HepG2 (cell line): Measurements from ENCODE around the gene ACSM2A. TPM values are rescaled to one million over a fixed set of nuclear protein-coding genes. Genes with fewer than 3 reads are reported as not detected.
"Not testable (repeated sequence)": the region's sequence is repeated elsewhere in the genome, so short reads cannot be mapped to it uniquely, and the experiment has no call there.

ENCODE experiments used
- ATAC-seq: fragments of 200-7000 bp; cut with Tn5 transposase; 3 replicates; pipeline ENCODE4 v1.9.1; 2020; ENCODE audit warnings: mild to moderate bottlenecking, moderate library complexity
- BruUV-seq: library from RNA; stranded (reverse); fragments of 400-500 nt; replicated peaks from 2 replicates; lab custom pipeline; 2021; lab: Mats Ljungman, UMichigan
- CTCF ChIA-PET: fragments of 300-600 bp; formaldehyde crosslinking; extraction: SDS; loops from one replicate; lab custom pipeline; 2021; ENCODE audit warnings: low total read pairs, inconsistent platforms, low intra/inter-chr PET ratio; lab: Yijun Ruan, JAX
- POLR2A ChIA-PET: fragments of 350-600 bp; sonication (Branson Sonifier 250); formaldehyde crosslinking; loops from one replicate; lab custom pipeline; 2020; ENCODE audit warnings: antibody characterized with exemption, inconsistent platforms; lab: Yijun Ruan, JAX
- DNase-seq: peaks from one replicate; pipeline ENCODE4 v3.0.0-alpha.2; 2015; ENCODE audit warnings: low spot score
- FAIRE-seq: peaks from 3 replicates; lab custom pipeline; 2011; peaks lifted over from hg19 to GRCh38; lab: Jason Lieb, UNC
- H2AFZ ChIP-seq: one replicate; pipeline ENCODE4 v1.6.1; 2011; ENCODE audit warnings: low read length, inconsistent platforms
- H3K27ac ChIP-seq: fragments of 300-600 bp; 3 replicates; pipeline ENCODE4 v1.8.0; 2011; ENCODE audit warnings: mixed run types, mild to moderate bottlenecking, mixed read lengths, low read length, inconsistent platforms; ENCODE audit not compliant: insufficient read depth; ENCODE audit errors: extremely low read length
- H3K27me3 ChIP-seq, 2 experiments: fragments of 200-600 bp in 1 of 2; 2 replicates in 1 of 2; 3 replicates in 1 of 2; pipeline versions ENCODE4 v1.6.0 to v1.8.0; 2011; ENCODE audit warnings: low read length in 2 of 2, mild to moderate bottlenecking in 2 of 2, moderate library complexity in 2 of 2, inconsistent platforms in 1 of 2; ENCODE audit not compliant: insufficient read depth in 2 of 2, control insufficient read depth in 1 of 2
- H3K36me3 ChIP-seq, 2 experiments: fragments of 200-600 bp in 1 of 2; replicated peaks in 1 of 2; 2 replicates in 1 of 2; 3 replicates in 1 of 2; pipeline versions ENCODE4 v1.5.1 to v1.8.0; 2011; ENCODE audit warnings: low read length in 2 of 2, inconsistent platforms in 1 of 2; ENCODE audit not compliant: insufficient read depth in 2 of 2, control insufficient read depth in 1 of 2
- H3K4me1 ChIP-seq: 2 replicates; pipeline ENCODE4 v1.5.1; 2012; ENCODE audit warnings: low read length, inconsistent platforms; ENCODE audit not compliant: insufficient read depth
- H3K4me2 ChIP-seq: 2 replicates; pipeline ENCODE4 v1.6.0; 2011; ENCODE audit warnings: low read depth, low read length, inconsistent platforms
- H3K4me3 ChIP-seq, 3 experiments: fragments of 200-600 bp in 1 of 3; sonication (generic), shearing (Covaris generic) in 1 of 3; replicated peaks in 1 of 3; 2 replicates each; pipeline ENCODE4 v1.5.1; 2011 to 2016; ENCODE audit warnings: low read length in 3 of 3, inconsistent platforms in 2 of 3, low read depth in 2 of 3, mild to moderate bottlenecking in 2 of 3, control low read depth in 1 of 3, mixed read lengths in 1 of 3; ENCODE audit not compliant: insufficient read depth in 1 of 3
- H3K79me2 ChIP-seq: one replicate; pipeline ENCODE4 v1.6.1; 2011; ENCODE audit warnings: low read length, inconsistent platforms; ENCODE audit not compliant: insufficient read depth
- H3K9ac ChIP-seq: 2 replicates; pipeline ENCODE4 v1.6.0; 2011; ENCODE audit warnings: mild to moderate bottlenecking, low read depth, low read length, inconsistent platforms; ENCODE audit not compliant: insufficient read depth
- H3K9me3 ChIP-seq: 2 replicates; pipeline ENCODE4 v1.5.1; 2012; ENCODE audit warnings: mild to moderate bottlenecking, low read length
- H4K20me1 ChIP-seq: 2 replicates; pipeline ENCODE4 v1.6.0; 2011; ENCODE audit warnings: inconsistent platforms, mild to moderate bottlenecking, low read length, moderate library complexity; ENCODE audit not compliant: insufficient read depth
- EHMT2 ChIP-seq: fragments of 200-600 bp; sonication (generic); IDR thresholded peaks from 2 replicates; pipeline ENCODE4 v1.7.0; 2017; ENCODE audit warnings: antibody characterized with exemption, low read depth, low read length, borderline replicate concordance
- FOSL2 ChIP-seq: sonication (generic); formaldehyde crosslinking; IDR thresholded peaks from 2 replicates; pipeline ENCODE4 v1.4.0; 2020; ENCODE audit warnings: missing genetic modification reagents
- HMG20A ChIP-seq: IDR thresholded peaks from 2 replicates; pipeline ENCODE4 v1.6.1; 2016; ENCODE audit warnings: borderline replicate concordance
- HNRNPLL ChIP-seq: fragments of 200-400 bp; formaldehyde crosslinking; IDR thresholded peaks from 2 replicates; pipeline ENCODE4 v1.6.1; 2017; ENCODE audit warnings: mild to moderate bottlenecking, low read depth, low read length; ENCODE audit not compliant: poor library complexity, severe bottlenecking
- KAT7 ChIP-seq: IDR thresholded peaks from 2 replicates; pipeline ENCODE4 v1.6.1; 2018; ENCODE audit warnings: borderline replicate concordance, missing compliant biosample characterization
- LCORL ChIP-seq, 2 experiments: fragments of 450-650 bp in 1 of 2; sonication (generic) in 1 of 2; formaldehyde crosslinking in 1 of 2; IDR thresholded peaks; 2 replicates each; pipeline versions ENCODE4 v1.5.0 to v1.6.1; 2017 to 2020; ENCODE audit warnings: antibody characterized with exemption in 1 of 2, missing genetic modification reagents in 1 of 2
- MAX ChIP-seq: IDR thresholded peaks from 2 replicates; pipeline ENCODE4 v1.6.1; 2012; ENCODE audit warnings: inconsistent platforms
- MEF2D ChIP-seq: sonication (generic); formaldehyde crosslinking; IDR thresholded peaks from 2 replicates; pipeline ENCODE4 v1.5.1; 2020; ENCODE audit warnings: mild to moderate bottlenecking, missing genetic modification reagents
- POGZ ChIP-seq: sonication (generic); formaldehyde crosslinking; IDR thresholded peaks from 2 replicates; pipeline ENCODE4 v1.4.0; 2020; ENCODE audit warnings: mild to moderate bottlenecking, missing genetic modification reagents
- TEAD3 ChIP-seq: optimal IDR thresholded peaks from 2 replicates; pipeline ENCODE3; 2016; ENCODE audit warnings: borderline replicate concordance
- TFDP1 ChIP-seq: IDR thresholded peaks from 2 replicates; pipeline ENCODE4 v1.6.1; 2016; ENCODE audit warnings: missing compliant biosample characterization, missing genetic modification reagents, borderline replicate concordance
- ZBTB7A ChIP-seq: sonication (generic); formaldehyde crosslinking; IDR thresholded peaks from 2 replicates; pipeline ENCODE4 v1.8.0; 2022; ENCODE audit warnings: mild to moderate bottlenecking, missing genetic modification reagents
- ZMYM4 ChIP-seq: sonication (generic); formaldehyde crosslinking; IDR thresholded peaks from 2 replicates; pipeline ENCODE4 v1.8.1; 2023; ENCODE audit warnings: mild to moderate bottlenecking, missing genetic modification reagents
- ZNF180 ChIP-seq: sonication (generic); formaldehyde crosslinking; IDR thresholded peaks from 2 replicates; pipeline ENCODE4 v1.4.0; 2020; ENCODE audit warnings: low read depth, missing genetic modification reagents, borderline replicate concordance
- ZNF567 ChIP-seq: sonication (generic); formaldehyde crosslinking; IDR thresholded peaks from 2 replicates; pipeline ENCODE4 v1.8.1; 2023; ENCODE audit warnings: mild to moderate bottlenecking, missing genetic modification reagents, borderline replicate concordance
- ZNF788 ChIP-seq: sonication (generic); formaldehyde crosslinking; IDR thresholded peaks from 2 replicates; pipeline ENCODE4 v1.5.0; 2020; ENCODE audit warnings: mild to moderate bottlenecking, missing genetic modification reagents, borderline replicate concordance
- WGBS: methylation state at CpG from one replicate; pipeline ENCODE4 v1.1.6; 2017; ENCODE audit warnings: low lambda C conversion rate; 5-methylcytosine and 5-hydroxymethylcytosine counted together
- in situ Hi-C: cut with HindIII; loops from 2 replicates; pipeline ENCODE4 v1.10.0; 2017; ENCODE audit warnings: low pct_unique_long_range_greater_than_20kb; ENCODE audit not compliant: extremely low pct_ligation_motif_present
- intact Hi-C: fragments of 100-400 bp; cut with micrococcal nuclease; formaldehyde crosslinking; loops from one replicate; pipeline ENCODE4 v1.10.0; 2022; ENCODE audit not compliant: unreplicated experiment
- polyA plus RNA-seq, 8 experiments: library from polyadenylated mRNA; depleted of rRNA in 3 of 8; stranded (reverse) in 7 of 8; unstranded in 1 of 8; fragments of >200 nt; fragmentation: Illumina TruSeq in 4 of 8; extraction: Trizol in 4 of 8; gene quantifications; 2 replicates each; pipeline versions ENCODE4 v1.2.1 to v1.2.3, GENCODE V29; 2011 to 2016; ENCODE audit warnings: low read depth in 4 of 8, missing spikeins in 1 of 8, mixed read lengths in 1 of 8; ENCODE audit not compliant: insufficient read depth in 1 of 8
- total RNA-seq, 5 experiments: library from RNA; depleted of rRNA; stranded (reverse); fragments of >200 nt; fragmentation: Illumina TruSeq; extraction: Trizol; gene quantifications; 2 replicates each; pipeline ENCODE4 v1.2.3, GENCODE V29; 2016; ENCODE audit warnings: low read depth in 1 of 5
- TF ChIP-seq, protein P1 (sequence below): sonication (generic); formaldehyde crosslinking; IDR thresholded peaks from 2 replicates; pipeline ENCODE4 v1.4.0; 2020; ENCODE audit warnings: missing genetic modification reagents

ACSM2A gene
- total and polyA plus RNA-seq, 2 of the 13 experiments (the other 11 are each of a cell fraction or from before 2014, with no cell fraction given) = 11.4 to 16.3 TPM

DNA sequence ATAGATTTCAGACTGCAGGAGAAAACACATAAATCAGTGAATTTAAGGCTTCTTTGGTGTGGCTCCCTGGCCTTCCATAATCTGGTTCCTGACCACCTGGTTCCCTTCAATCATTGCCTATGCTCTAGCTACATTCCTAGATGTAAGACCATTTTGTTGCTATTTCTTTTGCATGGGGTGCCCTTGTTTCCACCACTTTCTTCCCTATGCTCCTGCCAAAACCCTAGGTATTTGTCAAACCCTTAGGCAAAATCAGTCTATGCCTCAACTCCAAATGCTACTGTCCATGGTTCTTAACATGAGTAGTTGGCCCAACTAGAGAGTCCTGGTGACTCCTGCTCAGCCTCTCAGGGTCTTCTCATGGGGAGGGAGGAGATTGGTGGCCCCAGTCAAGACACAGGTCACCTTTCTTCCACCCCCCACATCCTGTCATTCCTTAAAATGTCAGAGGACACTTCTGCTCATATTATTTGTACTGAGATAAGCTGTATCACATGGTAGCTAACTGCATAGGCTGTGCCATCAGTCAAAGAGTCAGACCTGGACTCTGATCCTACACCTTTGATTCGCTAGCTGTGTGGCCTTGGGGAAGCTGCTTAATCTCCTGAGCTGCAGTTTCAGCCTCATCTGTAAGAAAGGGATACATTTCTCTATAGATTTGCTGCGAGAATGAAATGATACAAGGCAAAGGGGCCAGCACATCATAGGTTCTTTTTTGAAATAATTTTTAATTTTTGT, 27.0 kb upstream of the ACSM2A start (continued):
- TF ChIP-seq HNRNPLL = no peak
- TF ChIP-seq, protein P1, sequence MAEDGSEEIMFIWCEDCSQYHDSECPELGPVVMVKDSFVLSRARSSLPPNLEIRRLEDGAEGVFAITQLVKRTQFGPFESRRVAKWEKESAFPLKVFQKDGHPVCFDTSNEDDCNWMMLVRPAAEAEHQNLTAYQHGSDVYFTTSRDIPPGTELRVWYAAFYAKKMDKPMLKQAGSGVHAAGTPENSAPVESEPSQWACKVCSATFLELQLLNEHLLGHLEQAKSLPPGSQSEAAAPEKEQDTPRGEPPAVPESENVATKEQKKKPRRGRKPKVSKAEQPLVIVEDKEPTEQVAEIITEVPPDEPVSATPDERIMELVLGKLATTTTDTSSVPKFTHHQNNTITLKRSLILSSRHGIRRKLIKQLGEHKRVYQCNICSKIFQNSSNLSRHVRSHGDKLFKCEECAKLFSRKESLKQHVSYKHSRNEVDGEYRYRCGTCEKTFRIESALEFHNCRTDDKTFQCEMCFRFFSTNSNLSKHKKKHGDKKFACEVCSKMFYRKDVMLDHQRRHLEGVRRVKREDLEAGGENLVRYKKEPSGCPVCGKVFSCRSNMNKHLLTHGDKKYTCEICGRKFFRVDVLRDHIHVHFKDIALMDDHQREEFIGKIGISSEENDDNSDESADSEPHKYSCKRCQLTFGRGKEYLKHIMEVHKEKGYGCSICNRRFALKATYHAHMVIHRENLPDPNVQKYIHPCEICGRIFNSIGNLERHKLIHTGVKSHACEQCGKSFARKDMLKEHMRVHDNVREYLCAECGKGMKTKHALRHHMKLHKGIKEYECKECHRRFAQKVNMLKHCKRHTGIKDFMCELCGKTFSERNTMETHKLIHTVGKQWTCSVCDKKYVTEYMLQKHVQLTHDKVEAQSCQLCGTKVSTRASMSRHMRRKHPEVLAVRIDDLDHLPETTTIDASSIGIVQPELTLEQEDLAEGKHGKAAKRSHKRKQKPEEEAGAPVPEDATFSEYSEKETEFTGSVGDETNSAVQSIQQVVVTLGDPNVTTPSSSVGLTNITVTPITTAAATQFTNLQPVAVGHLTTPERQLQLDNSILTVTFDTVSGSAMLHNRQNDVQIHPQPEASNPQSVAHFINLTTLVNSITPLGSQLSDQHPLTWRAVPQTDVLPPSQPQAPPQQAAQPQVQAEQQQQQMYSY (CRISPR knock-in tag) = no peak
- TF ChIP-seq, all 625 proteins: peak for 247

- H3K36me3 ChIP-seq; CTCF ChIA-PET; ATAC-seq; H3K27me3 ChIP-seq; H2AFZ ChIP-seq; BruUV-seq; FAIRE-seq; POLR2A ChIA-PET; H4K20me1 ChIP-seq; H3K79me2 ChIP-seq; H3K4me3 ChIP-seq; H3K9me3 ChIP-seq; in situ Hi-C loops; TF ChIP-seq LCORL (CRISPR knock-in tag; IDR thresholded peaks at IDR 0.05): not testable (repeated sequence)
- peak overlapping the region; percentile 34 for H3K4me2 ChIP-seq
- peak overlapping the region; percentile 88 for H3K27ac ChIP-seq
- DNase-seq = peak; percentile 42
- H3K9ac ChIP-seq = peak overlapping the region; percentile 25; the same call in 1 of the 2 replicates
- intact Hi-C loops = loop anchor here (10.0 kb wide), 1 partner anchor 1323 kb away; no protein-coding TSS in a partner anchor
- 16% methylated on average over 2 of the region's 2 CpGs for WGBS
- peaks cover 64% of the 10 kb centered on the region for H3K4me1 ChIP-seq
- TF ChIP-seq TEAD3 (CRISPR knock-in tag) (peak; percentile 89), ZBTB7A (CRISPR knock-in tag) (0 out of 2 replicates have a peak, but pooled peaks have one; percentile 23), HMG20A (CRISPR knock-in tag) (0 out of 2 replicates have a peak, but pooled peaks have one; percentile 41), LCORL (IDR thresholded peaks at IDR 0.05) (peak; percentile 10; the same call in 1 of the 2 replicates), ZNF788 (CRISPR knock-in tag) (0 out of 2 replicates have a peak, but pooled peaks have one; percentile 12), MEF2D (peak; percentile 50; the same call in 1 of the 2 replicates), EHMT2 (0 out of 2 replicates have a peak, but pooled peaks have one; percentile 5), ZNF567 (CRISPR knock-in tag) (0 out of 2 replicates have a peak, but pooled peaks have one; percentile 73), FOSL2 (CRISPR knock-in tag) (peak; percentile 65), ZNF180 (CRISPR knock-in tag) (0 out of 2 replicates have a peak, but pooled peaks have one; percentile 50), TFDP1 (0 out of 2 replicates have a peak, but pooled peaks have one; percentile 11), MAX (0 out of 2 replicates have a peak, but pooled peaks have one; percentile 19), POGZ (CRISPR knock-in tag) (0 out of 2 replicates have a peak, but pooled peaks have one; percentile 33), ZMYM4 (CRISPR knock-in tag) (peak; percentile 67), KAT7 (CRISPR knock-in tag) (0 out of 2 replicates have a peak, but pooled peaks have one; percentile 57)
Measured at GRCh38 chr16:20427401-20427797, 23.9 kb upstream of the ACSM2A start.
